Right atrium auricular region (tissue), 2 donors: Measurements from ENCODE around the gene SESN1. TPM values are rescaled to one million over a fixed set of nuclear protein-coding genes. Genes with fewer than 3 reads are reported as not detected.

Experiments used
- DNase-seq: peaks from one replicate; pipeline ENCODE4 v3.0.0-alpha.2; 2019; ENCODE audit warnings: low spot score
- H3K27ac ChIP-seq, 2 donors: fragments of 200-600 bp; sonication (generic); 1 replicate in 1 of 2; 2 replicates in 1 of 2; pipeline ENCODE4 v1.5.1; 2016 to 2019
- H3K27me3 ChIP-seq, 2 donors: fragments of 200-600 bp; sonication (generic); one replicate each; pipeline versions ENCODE4 v1.5.1 to v1.6.0; 2017 to 2019
- H3K36me3 ChIP-seq: fragments of 200-600 bp; sonication (generic); one replicate; pipeline ENCODE4 v1.5.1; 2016
- H3K4me1 ChIP-seq, 2 donors: fragments of 200-600 bp; sonication (generic); one replicate each; pipeline versions ENCODE4 v1.5.1 to v1.6.0; 2017 to 2019
- H3K4me3 ChIP-seq, 2 donors: fragments of 200-600 bp; sonication (generic); 1 replicate in 1 of 2; 2 replicates in 1 of 2; pipeline ENCODE4 v1.5.1; 2017 to 2019; ENCODE audit warnings: mild to moderate bottlenecking in 1 of 2, moderate library complexity in 1 of 2
- H3K9me3 ChIP-seq, 2 donors: fragments of 200-600 bp; sonication (generic); one replicate each; pipeline ENCODE4 v1.5.1; 2019
- total RNA-seq, 2 donors: library from RNA; depleted of rRNA; stranded (reverse); fragments of >200 nt; gene quantifications; one replicate each; pipeline ENCODE4 v1.1.0, GENCODE V29; 2016
- TF ChIP-seq, protein P1 (sequence below), 2 donors: fragments of 200-600 bp; sonication (generic); IDR thresholded peaks; one replicate each; pipeline ENCODE4 v1.5.1; 2019; ENCODE audit warnings: antibody characterized with exemption in 2 of 2

Gene SESN1
- total RNA-seq, 2 donors from 2014 or later, result 35.1 to 55.7 TPM

DNA sequence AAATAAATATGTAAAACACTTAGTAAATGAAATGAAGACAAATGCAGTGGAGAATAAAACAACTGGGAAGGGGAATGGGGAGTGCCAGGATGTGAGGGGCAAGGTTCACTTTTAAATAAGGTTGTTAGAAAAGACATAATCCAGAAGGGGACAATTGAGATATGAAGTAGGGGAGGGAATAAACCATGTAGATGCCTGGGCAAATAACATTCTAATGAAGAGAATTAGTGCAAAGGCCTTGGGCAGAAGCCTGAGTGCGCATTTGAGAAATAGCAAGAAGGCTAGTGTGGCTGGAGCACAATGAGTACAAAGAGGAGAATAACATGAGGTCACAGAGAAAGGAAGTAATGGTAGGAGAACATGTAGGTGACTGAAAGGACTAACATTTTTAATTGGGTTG lies 3.0 kb upstream of the SESN1 start:
- DNase-seq, result no peak
- Histone ChIP-seq H3K36me3 (no peaks in the 10 kb centered on the region), H3K4me3 (no peak overlapping the region), H3K27me3 (no peaks in the 10 kb centered on the region), H3K9me3 (no peaks in the 10 kb centered on the region), H3K27ac (no peak overlapping the region), H3K4me1 (peaks cover 0 to 10% of the 10 kb centered on the region in 2 donors)
- TF ChIP-seq, protein P1, sequence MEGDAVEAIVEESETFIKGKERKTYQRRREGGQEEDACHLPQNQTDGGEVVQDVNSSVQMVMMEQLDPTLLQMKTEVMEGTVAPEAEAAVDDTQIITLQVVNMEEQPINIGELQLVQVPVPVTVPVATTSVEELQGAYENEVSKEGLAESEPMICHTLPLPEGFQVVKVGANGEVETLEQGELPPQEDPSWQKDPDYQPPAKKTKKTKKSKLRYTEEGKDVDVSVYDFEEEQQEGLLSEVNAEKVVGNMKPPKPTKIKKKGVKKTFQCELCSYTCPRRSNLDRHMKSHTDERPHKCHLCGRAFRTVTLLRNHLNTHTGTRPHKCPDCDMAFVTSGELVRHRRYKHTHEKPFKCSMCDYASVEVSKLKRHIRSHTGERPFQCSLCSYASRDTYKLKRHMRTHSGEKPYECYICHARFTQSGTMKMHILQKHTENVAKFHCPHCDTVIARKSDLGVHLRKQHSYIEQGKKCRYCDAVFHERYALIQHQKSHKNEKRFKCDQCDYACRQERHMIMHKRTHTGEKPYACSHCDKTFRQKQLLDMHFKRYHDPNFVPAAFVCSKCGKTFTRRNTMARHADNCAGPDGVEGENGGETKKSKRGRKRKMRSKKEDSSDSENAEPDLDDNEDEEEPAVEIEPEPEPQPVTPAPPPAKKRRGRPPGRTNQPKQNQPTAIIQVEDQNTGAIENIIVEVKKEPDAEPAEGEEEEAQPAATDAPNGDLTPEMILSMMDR (IDR thresholded peaks at IDR 0.05), result no peak

DNA sequence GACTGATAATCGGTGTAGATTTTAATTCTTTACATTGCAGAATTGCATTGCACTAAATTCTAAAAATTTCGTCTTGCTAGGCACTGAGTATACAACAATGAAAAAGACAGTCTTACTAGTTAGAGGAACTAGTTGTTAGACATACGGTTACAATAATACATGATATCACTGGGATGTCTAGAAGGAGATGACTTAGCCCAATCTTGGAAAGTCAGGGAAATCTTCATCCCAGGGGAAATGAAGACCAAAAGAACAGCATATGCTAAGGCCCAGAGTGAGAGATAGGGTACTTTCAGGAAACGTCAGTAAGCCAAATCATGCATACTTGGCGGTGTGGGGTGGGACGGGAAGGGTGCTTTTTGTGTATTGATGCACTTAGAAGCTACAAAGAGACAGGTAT lies 1.6 kb upstream of the SESN1 start:
- H3K9me3 ChIP-seq, result no peaks in the 10 kb centered on the region
- H3K27ac ChIP-seq, result peak overlapping the region in 1 of 2 donors; percentile 98
- H3K4me1 ChIP-seq, result peaks cover 0 to 19% of the 10 kb centered on the region in 2 donors
- H3K27me3 ChIP-seq, result no peaks in the 10 kb centered on the region
- no peaks in the 10 kb centered on the region for H3K36me3 ChIP-seq
- peak overlapping the region; percentile 66 to 68 for H3K4me3 ChIP-seq
- TF ChIP-seq, protein P1 (IDR thresholded peaks at IDR 0.05), result no peak
- no peak for DNase-seq

DNA sequence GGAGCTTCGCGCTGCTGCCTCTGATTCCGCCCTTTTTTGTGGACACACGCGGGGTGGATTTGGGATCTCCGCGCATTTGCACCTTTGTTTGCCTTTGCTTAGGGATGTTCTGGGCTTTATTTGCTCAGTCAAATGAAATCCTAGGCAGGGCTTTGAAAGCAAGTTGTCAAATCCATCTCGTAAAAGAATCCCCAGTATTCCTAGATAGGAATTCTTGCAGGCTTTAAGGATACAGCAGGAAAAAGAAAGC lies 1.1 kb upstream of the SESN1 start:
- H3K4me3 ChIP-seq, result peak overlapping the region; percentile 66 to 68
- H3K36me3 ChIP-seq, result no peaks in the 10 kb centered on the region
- H3K27ac ChIP-seq, result peak overlapping the region; percentile 98
- DNase-seq, result no peak
- peaks cover 0 to 19% of the 10 kb centered on the region in 2 donors for H3K4me1 ChIP-seq
- H3K9me3 ChIP-seq, result no peaks in the 10 kb centered on the region
- H3K27me3 ChIP-seq, result no peaks in the 10 kb centered on the region
- TF ChIP-seq, protein P1 (IDR thresholded peaks at IDR 0.05), result no peak

DNA sequence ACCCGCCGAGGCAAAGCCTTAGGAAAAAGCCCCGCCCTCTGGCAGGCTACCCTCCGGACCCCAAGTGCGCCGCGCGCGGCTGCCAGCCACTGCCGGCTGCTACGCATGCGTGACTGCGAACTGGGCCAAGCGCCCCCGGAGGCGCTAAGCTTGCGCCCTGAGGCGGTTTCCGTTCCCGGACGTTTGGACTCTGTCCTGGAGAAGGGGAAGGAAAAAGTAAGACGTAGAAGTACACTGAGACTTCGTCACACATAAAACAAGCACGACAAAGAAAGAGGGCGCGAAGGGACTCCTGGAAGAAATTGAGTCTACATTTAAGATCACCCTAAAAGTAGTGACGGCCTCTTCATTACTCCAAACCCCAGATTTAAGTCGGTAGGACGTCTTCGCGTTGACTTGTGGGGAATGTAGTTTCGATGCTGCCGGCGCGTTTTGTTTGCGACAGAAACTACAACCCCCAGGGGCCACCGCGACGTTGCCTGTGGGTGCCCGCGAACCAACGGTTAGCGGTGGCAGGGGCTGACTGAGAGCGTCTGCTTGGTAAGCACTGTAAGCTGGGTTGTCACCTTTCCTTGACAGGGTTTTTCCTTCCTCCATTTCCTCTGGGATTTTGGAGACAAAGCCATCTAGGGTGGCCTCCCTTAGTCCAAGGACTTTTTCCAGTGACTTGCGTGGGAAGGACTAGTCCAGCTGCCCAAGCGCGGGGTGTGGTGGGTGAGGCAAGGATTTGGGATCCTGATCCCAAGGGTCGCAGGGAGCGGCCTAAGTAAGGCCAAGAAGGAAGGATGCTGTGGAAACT lies 589 bp upstream of the SESN1 start, which contains the start of gene CEP57L1:
Gene CEP57L1, plus strand, starts transcription at position 472 of the 799 bp plus-strand sequence. CDS start 49,715 bp downstream, outside the sequence.
- H3K4me1 ChIP-seq, result peaks cover 0 to 25% of the 10 kb centered on the region in 2 donors
- no peaks in the 10 kb centered on the region for H3K9me3 ChIP-seq
- H3K4me3 ChIP-seq, result peak within 1 kb of the TSS; percentile 66 to 68

DNA sequence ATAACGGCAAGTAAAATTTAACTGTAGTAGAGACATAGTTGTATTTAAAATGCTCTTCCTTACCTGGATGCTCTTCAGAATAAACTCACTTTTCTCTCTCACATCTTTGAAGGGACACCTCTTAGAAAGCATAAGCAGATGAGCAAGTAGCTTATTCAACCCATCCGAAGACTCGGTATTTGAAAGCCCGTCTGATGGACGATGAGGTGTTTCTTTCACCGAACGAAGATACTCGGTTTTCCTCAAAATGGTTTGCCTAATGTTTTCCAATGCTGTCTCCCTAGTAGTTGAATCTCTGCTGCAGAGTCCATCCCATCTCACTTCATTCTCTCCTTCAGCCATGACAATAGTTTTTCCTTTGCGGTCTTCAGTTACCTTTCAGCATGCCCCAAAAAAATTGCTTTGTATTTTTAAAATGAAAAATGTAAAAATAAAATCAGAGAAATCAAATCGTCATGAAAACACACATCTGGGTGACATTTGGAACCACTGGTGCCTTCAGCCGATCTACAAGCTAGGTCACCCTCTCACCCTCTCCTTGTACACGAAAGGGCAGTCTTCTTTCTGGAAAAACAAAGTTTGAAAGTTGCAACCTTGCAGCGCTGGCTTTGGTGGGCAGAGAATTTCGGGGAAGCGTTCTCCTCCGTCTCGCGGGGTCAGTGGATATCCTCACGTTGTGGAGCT lies 772 bp downstream of the SESN1 start:
- peaks cover 0 to 35% of the 10 kb centered on the region in 2 donors for H3K4me1 ChIP-seq
- H3K9me3 ChIP-seq, result no peaks in the 10 kb centered on the region
- no peaks in the 10 kb centered on the region for H3K36me3 ChIP-seq
- no peak for DNase-seq
- peak overlapping the region; percentile 66 to 68 for H3K4me3 ChIP-seq
- H3K27ac ChIP-seq, result peak overlapping the region; percentile 98
- no peaks in the 10 kb centered on the region for H3K27me3 ChIP-seq
- TF ChIP-seq, protein P1 (IDR thresholded peaks at IDR 0.05), result no peak

More for the DNA sequence above, 589 bp upstream of the SESN1 start, which contains the start of gene CEP57L1:
- peak within 1 kb of the TSS; percentile 98 for H3K27ac ChIP-seq
- no peaks in the 10 kb centered on the region for H3K27me3 ChIP-seq
- TF ChIP-seq, protein P1 (IDR thresholded peaks at IDR 0.05), result no peak
- no peaks in the 10 kb centered on the region for H3K36me3 ChIP-seq
- DNase-seq, result peak; percentile 97
